Upper lobe of right lung (tissue), 1 donor: Measurements from ENCODE around the gene TMEM202. TPM values are rescaled to one million over a fixed set of nuclear protein-coding genes. Genes with fewer than 3 reads are reported as not detected.
"Not testable (repeated sequence)": the region's sequence is repeated elsewhere in the genome, so short reads cannot be mapped to it uniquely, and the experiment has no call there.

Source experiments
- ATAC-seq: fragments of 200-7000 bp; cut with Tn5 transposase; one replicate; pipeline ENCODE4 v1.9.1; 2020; ENCODE audit warnings: mild to moderate bottlenecking, moderate library complexity
- DNase-seq: peaks from one replicate; pipeline ENCODE4 v3.0.0-alpha.2; 2020
- H3K27ac ChIP-seq: fragments of 200-600 bp; one replicate; pipeline ENCODE4 v1.8.0; 2022
- H3K27me3 ChIP-seq: fragments of 200-600 bp; one replicate; pipeline ENCODE4 v1.8.0; 2022; ENCODE audit warnings: mild to moderate bottlenecking
- H3K36me3 ChIP-seq: fragments of 200-600 bp; one replicate; pipeline ENCODE4 v1.8.0; 2022
- H3K4me1 ChIP-seq: fragments of 200-600 bp; one replicate; pipeline ENCODE4 v1.8.0; 2022
- H3K4me3 ChIP-seq: fragments of 200-600 bp; one replicate; pipeline ENCODE4 v1.8.0; 2022; ENCODE audit warnings: mild to moderate bottlenecking
- H3K9me3 ChIP-seq: fragments of 200-600 bp; one replicate; pipeline ENCODE4 v1.8.0; 2022
- CTCF ChIP-seq: fragments of 200-600 bp; IDR thresholded peaks from one replicate; pipeline ENCODE4 v1.8.0; 2022; ENCODE audit warnings: antibody characterized with exemption
- intact Hi-C: fragments of 100-400 bp; cut with DNase I; formaldehyde crosslinking; loops from one replicate; pipeline ENCODE4 v1.11.0; 2022
- total RNA-seq: library from RNA; stranded (reverse); fragmentation: NEBNext Ultra II Directional; extraction: Animal tissue kit (Norgen Biotek cat#: 25700); gene quantifications from one replicate; pipeline ENCODE4 v1.2.1, GENCODE V29; 2021
- donor health status: DM: no; HTN: yes; CAD: no; lungs with severe emphysema.

Gene TMEM202
- total RNA-seq, 1 donor from 2014 or later, result not detected

GRCh38 chr15:72382146-72382545 lies 16.0 kb upstream of the TMEM202 start:
- Histone ChIP-seq H3K27ac (no peak overlapping the region), H3K36me3 (no peaks in the 10 kb centered on the region), H3K4me3 (no peak overlapping the region), H3K9me3 (no peaks in the 10 kb centered on the region), H3K27me3 (no peaks in the 10 kb centered on the region), H3K4me1 (peaks cover 5% of the 10 kb centered on the region)
- ATAC-seq (no peak), DNase-seq (no peak)
- no peak for TF ChIP-seq CTCF
- intact Hi-C loops, result no loop called here

GRCh38 chr15:72387741-72388140 lies 10.4 kb upstream of the TMEM202 start:
- no peak for DNase-seq
- Histone ChIP-seq H3K36me3 (no peaks in the 10 kb centered on the region), H3K9me3 (no peaks in the 10 kb centered on the region), H3K4me3 (no peak overlapping the region), H3K4me1 (no peaks in the 10 kb centered on the region), H3K27ac (no peak overlapping the region), H3K27me3 (no peaks in the 10 kb centered on the region)
- no peak for TF ChIP-seq CTCF
- intact Hi-C loops, result no loop called here
- ATAC-seq, result no peak

- TF ChIP-seq CTCF, result no peak
- Histone ChIP-seq H3K9me3 (no peaks in the 10 kb centered on the region), H3K27me3 (no peaks in the 10 kb centered on the region), H3K27ac (no peak overlapping the region), H3K36me3 (no peaks in the 10 kb centered on the region), H3K4me1 (no peaks in the 10 kb centered on the region), H3K4me3 (no peak overlapping the region)
- DNase-seq (no peak), ATAC-seq (no peak)
- intact Hi-C loops, result no loop called here
Measured at GRCh38 chr15:72389231-72389630, 8.9 kb upstream of the TMEM202 start.

DNA sequence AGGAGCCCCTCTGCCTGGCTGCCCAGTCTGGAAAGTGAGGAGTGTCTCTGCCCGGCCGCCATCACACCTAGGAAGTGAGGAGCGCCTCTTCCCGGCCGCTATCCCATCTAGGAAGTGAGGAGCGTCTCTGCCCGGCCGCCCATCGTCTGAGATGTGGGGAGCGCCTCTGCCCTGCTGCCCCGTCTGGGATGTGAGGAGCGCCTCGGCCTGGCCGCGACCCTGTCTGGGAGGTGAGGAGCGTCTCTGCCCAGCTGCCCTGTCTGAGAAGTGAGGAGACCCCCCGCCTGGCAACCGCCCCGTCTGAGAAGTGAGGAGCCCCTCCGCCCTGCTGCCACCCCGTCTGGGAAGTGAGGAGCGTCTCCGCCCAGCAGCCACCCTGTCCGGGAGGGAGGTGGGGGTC lies 1.8 kb upstream of the TMEM202 start:
- DNase-seq, ATAC-seq: not testable (repeated sequence)

DNA sequence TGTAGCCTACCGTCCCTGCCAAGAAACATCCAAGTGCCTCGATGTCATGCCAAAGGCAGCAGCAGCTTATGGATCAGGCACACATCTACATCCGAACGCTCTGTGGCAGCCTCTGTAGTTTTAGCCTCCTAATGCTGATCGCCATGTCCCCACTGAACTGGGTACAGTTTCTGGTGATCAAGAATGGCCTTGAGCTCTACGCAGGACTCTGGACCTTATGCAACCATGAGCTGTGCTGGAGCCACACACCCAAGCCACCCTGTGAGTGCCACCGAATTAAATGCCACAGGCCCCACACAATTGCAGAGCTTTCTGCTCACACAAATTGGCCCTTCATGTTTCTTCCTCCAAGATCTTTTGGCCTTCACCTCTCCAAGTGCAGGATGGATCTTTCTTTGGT lies 543 bp downstream of the TMEM202 start:
- no peak for DNase-seq
- ATAC-seq, result no peak
- Histone ChIP-seq H3K27ac (no peak overlapping the region), H3K27me3 (no peaks in the 10 kb centered on the region), H3K36me3 (no peaks in the 10 kb centered on the region), H3K9me3 (no peaks in the 10 kb centered on the region), H3K4me1 (no peaks in the 10 kb centered on the region), H3K4me3 (no peak overlapping the region)
- no peak for TF ChIP-seq CTCF
- intact Hi-C loops, result no loop called here

More for the DNA sequence above, 1.8 kb upstream of the TMEM202 start:
- H3K9me3 ChIP-seq, H3K4me3 ChIP-seq, intact Hi-C loops, H3K27ac ChIP-seq, H3K4me1 ChIP-seq, H3K36me3 ChIP-seq, H3K27me3 ChIP-seq: not testable (repeated sequence)

- intact Hi-C loops, result no loop called here
- Histone ChIP-seq H3K27me3 (no peaks in the 10 kb centered on the region), H3K27ac (no peak overlapping the region), H3K4me1 (no peaks in the 10 kb centered on the region), H3K4me3 (no peak overlapping the region), H3K9me3 (no peaks in the 10 kb centered on the region), H3K36me3 (no peaks in the 10 kb centered on the region)
- ATAC-seq, result no peak
- TF ChIP-seq CTCF, result no peak
- no peak for DNase-seq
Measured at GRCh38 chr15:72402726-72403125, 4.6 kb downstream of the TMEM202 start.
